Liver (tissue), 9 donors: ENCODE data around the gene PDE4D. TPM values are rescaled to one million over a fixed set of nuclear protein-coding genes. Genes with fewer than 3 reads are reported as not detected.

Experiments
- DNase-seq: peaks from one replicate; pipeline ENCODE4 v3.0.0-alpha.2; 2017; ENCODE audit warnings: low spot score
- H3K27ac ChIP-seq, 2 donors: one replicate each; pipeline ENCODE4 v1.7.0; 2013; ENCODE audit warnings: inconsistent platforms in 2 of 2, low read length in 2 of 2, control low read depth in 1 of 2, low read depth in 1 of 2, mild to moderate bottlenecking in 1 of 2
- H3K27me3 ChIP-seq, 4 donors: one replicate each; pipeline versions ENCODE4 v1.6.1 to v1.7.0; 2013; ENCODE audit warnings: low read length in 3 of 4, inconsistent platforms in 1 of 4, mild to moderate bottlenecking in 1 of 4, moderate library complexity in 1 of 4; ENCODE audit not compliant: control insufficient read depth in 4 of 4, insufficient read depth in 4 of 4
- H3K36me3 ChIP-seq, 4 donors: one replicate each; pipeline versions ENCODE4 v1.6.1 to v1.7.0; 2013; ENCODE audit warnings: low read length in 3 of 4, mild to moderate bottlenecking in 3 of 4, low read depth in 1 of 4, moderate library complexity in 1 of 4; ENCODE audit not compliant: control insufficient read depth in 4 of 4, insufficient read depth in 3 of 4
- H3K4me1 ChIP-seq, 4 donors: one replicate each; pipeline versions ENCODE4 v1.6.1 to v1.7.0; 2013; ENCODE audit warnings: low read length in 3 of 4, mild to moderate bottlenecking in 3 of 4, moderate library complexity in 1 of 4; ENCODE audit not compliant: control insufficient read depth in 4 of 4, insufficient read depth in 4 of 4
- H3K4me3 ChIP-seq, 3 donors: one replicate each; pipeline versions ENCODE4 v1.6.1 to v1.7.0; 2013; ENCODE audit warnings: low read length in 3 of 3, control low read depth in 1 of 3, low read depth in 1 of 3, mild to moderate bottlenecking in 1 of 3
- H3K9ac ChIP-seq, 2 donors: one replicate each; pipeline ENCODE4 v1.7.0; 2013; ENCODE audit warnings: low read length in 2 of 2, mild to moderate bottlenecking in 2 of 2, moderate library complexity in 2 of 2, control low read depth in 1 of 2, low read depth in 1 of 2
- H3K9me3 ChIP-seq, 4 donors: one replicate each; pipeline versions ENCODE4 v1.6.1 to v1.7.0; 2013; ENCODE audit warnings: low read length in 3 of 4; ENCODE audit not compliant: control insufficient read depth in 4 of 4
- FOXA1 ChIP-seq: IDR thresholded peaks from 2 replicates; pipeline ENCODE4 v1.6.1; 2016; ENCODE audit warnings: antibody characterized with exemption
- FOXA2 ChIP-seq: IDR thresholded peaks from 2 replicates; pipeline ENCODE4 v1.6.1; 2016; ENCODE audit warnings: antibody characterized with exemption
- GABPA ChIP-seq, 2 donors: IDR thresholded peaks in 1 of 2; conservative IDR thresholded peaks in 1 of 2; 2 replicates each; pipeline ENCODE4 v1.6.1; 2016; ENCODE audit warnings: antibody characterized with exemption in 2 of 2, mild to moderate bottlenecking in 1 of 2, moderate library complexity in 1 of 2
- HNF4A ChIP-seq, 2 donors: conservative IDR thresholded peaks; 2 replicates each; pipeline ENCODE4 v1.6.1; 2016; ENCODE audit warnings: antibody characterized with exemption in 2 of 2, mild to moderate bottlenecking in 2 of 2
- JUND ChIP-seq, 2 donors: IDR thresholded peaks; 2 replicates each; pipeline ENCODE4 v1.6.1; 2016; ENCODE audit warnings: antibody characterized with exemption in 2 of 2
- NR2F2 ChIP-seq: IDR thresholded peaks from 2 replicates; pipeline ENCODE4 v1.6.1; 2016; ENCODE audit warnings: antibody characterized with exemption
- RAD21 ChIP-seq, 2 donors: IDR thresholded peaks; 2 replicates each; pipeline ENCODE4 v1.6.1; 2016; ENCODE audit warnings: antibody characterized with exemption in 2 of 2, mild to moderate bottlenecking in 2 of 2
- REST ChIP-seq: IDR thresholded peaks from 2 replicates; pipeline ENCODE4 v1.6.1; 2016; ENCODE audit warnings: antibody characterized with exemption, mild to moderate bottlenecking
- SP1 ChIP-seq: IDR thresholded peaks from 2 replicates; pipeline ENCODE4 v1.6.1; 2018; ENCODE audit warnings: antibody characterized with exemption, mild to moderate bottlenecking
- TAF1 ChIP-seq: conservative IDR thresholded peaks from 2 replicates; pipeline ENCODE4 v1.6.1; 2016; ENCODE audit warnings: antibody characterized with exemption, mild to moderate bottlenecking
- YY1 ChIP-seq: IDR thresholded peaks from 2 replicates; pipeline ENCODE4 v1.6.1; 2016; ENCODE audit warnings: antibody characterized with exemption, mild to moderate bottlenecking
- WGBS: extraction: QIAGEN DNeasy Blood & Tissue Kit; methylation state at CpG from one replicate; pipeline ENCODE4 v1.1.7; 2013; 5-methylcytosine and 5-hydroxymethylcytosine counted together
- polyA plus RNA-seq, 2 donors: library from polyadenylated mRNA; stranded (reverse) in 1 of 2; unstranded in 1 of 2; fragments of 200-250 nt in 1 of 2; fragments of >200 nt in 1 of 2; fragmentation: Nextera tagmentation in 1 of 2; extraction: Ambion mirVana in 1 of 2; gene quantifications; one replicate each; pipeline versions ENCODE4 v1.2.1 to v1.2.3, GENCODE V29; 2013 to 2015
- total RNA-seq, 2 donors: library from RNA; depleted of rRNA; stranded (reverse); fragments of >200 nt; gene quantifications; one replicate each; pipeline ENCODE4 v1.2.3, GENCODE V29; 2014
- TF ChIP-seq, protein P1 (sequence below): fragments of 150-350 bp; IDR thresholded peaks from 2 replicates; pipeline ENCODE4 v1.5.1; 2017; ENCODE audit warnings: improper control_type of control experiment, low read depth, low read length; ENCODE audit not compliant: missing input control
- TF ChIP-seq, protein P2 (sequence below): IDR thresholded peaks from 2 replicates; pipeline ENCODE4 v1.6.1; 2016; ENCODE audit warnings: antibody characterized with exemption
- donor health status: healthy.
- donor health status: healthy.
- donor health status: healthy.
- donor health status: healthy.
- donor health status: healthy.

The PDE4D gene
- total and polyA plus RNA-seq, 4 donors: 0.67 to 11.9 (median 6.5) TPM

GRCh38 chr5:59807806-59808205, 85.7 kb downstream of the PDE4D start:
- H3K9me3 ChIP-seq: no peaks in the 10 kb centered on the region
- no peak overlapping the region for H3K4me3 ChIP-seq
- H3K27ac ChIP-seq: no peak overlapping the region
- H3K4me1 ChIP-seq: peaks cover 0 to 3% (median 2%) of the 10 kb centered on the region in 4 donors
- DNase-seq: no peak
- no peak overlapping the region for H3K9ac ChIP-seq
- H3K27me3 ChIP-seq: no peaks in the 10 kb centered on the region
- H3K36me3 ChIP-seq: no peaks in the 10 kb centered on the region
- TF ChIP-seq YY1 (no peak), HNF4A (conservative IDR thresholded peaks at IDR 0.05) (no peak), JUND (IDR thresholded peaks at IDR 0.05) (no peak), GABPA (IDR thresholded peaks at IDR 0.05 in 1 of 2, conservative IDR thresholded peaks at IDR 0.05 in 1 of 2) (no peak), REST (no peak), FOXA1 (no peak), TAF1 (no peak), FOXA2 (no peak), SP1 (no peak)
- TF ChIP-seq, protein P1, sequence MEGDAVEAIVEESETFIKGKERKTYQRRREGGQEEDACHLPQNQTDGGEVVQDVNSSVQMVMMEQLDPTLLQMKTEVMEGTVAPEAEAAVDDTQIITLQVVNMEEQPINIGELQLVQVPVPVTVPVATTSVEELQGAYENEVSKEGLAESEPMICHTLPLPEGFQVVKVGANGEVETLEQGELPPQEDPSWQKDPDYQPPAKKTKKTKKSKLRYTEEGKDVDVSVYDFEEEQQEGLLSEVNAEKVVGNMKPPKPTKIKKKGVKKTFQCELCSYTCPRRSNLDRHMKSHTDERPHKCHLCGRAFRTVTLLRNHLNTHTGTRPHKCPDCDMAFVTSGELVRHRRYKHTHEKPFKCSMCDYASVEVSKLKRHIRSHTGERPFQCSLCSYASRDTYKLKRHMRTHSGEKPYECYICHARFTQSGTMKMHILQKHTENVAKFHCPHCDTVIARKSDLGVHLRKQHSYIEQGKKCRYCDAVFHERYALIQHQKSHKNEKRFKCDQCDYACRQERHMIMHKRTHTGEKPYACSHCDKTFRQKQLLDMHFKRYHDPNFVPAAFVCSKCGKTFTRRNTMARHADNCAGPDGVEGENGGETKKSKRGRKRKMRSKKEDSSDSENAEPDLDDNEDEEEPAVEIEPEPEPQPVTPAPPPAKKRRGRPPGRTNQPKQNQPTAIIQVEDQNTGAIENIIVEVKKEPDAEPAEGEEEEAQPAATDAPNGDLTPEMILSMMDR: no peak
- WGBS: 91% methylated on average over 3 of the region's 3 CpGs

DNA sequence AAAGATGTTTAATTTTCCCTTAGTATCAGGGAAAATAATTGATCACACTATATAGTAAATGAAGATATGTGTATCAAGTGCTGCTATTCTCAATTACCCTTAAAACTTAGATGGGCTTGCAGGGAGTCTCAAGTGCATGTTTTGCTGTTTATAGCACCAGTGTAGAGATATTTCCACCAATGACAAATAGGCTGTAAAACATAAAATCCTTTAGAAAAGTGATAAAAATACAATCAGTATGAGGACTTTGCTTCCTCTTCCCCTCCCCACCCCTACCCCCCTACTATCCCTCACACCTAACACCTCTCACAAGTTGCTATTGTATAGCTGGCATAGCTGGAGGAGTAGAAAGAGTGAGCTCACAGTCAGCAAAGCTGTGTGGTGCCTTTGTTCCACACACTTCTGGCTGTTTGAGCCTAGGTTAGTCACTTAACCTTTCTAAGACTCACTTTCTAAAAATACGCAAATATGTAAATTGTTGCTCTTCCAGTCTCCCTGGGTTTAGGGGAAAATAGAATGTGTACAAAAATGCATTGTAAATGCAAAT, 93.1 kb downstream of the PDE4D start:
- DNase-seq: no peak
- Histone ChIP-seq H3K9ac (no peak overlapping the region), H3K9me3 (no peaks in the 10 kb centered on the region), H3K36me3 (no peaks in the 10 kb centered on the region), H3K27ac (no peak overlapping the region), H3K4me1 (no peaks in the 10 kb centered on the region), H3K27me3 (no peaks in the 10 kb centered on the region), H3K4me3 (no peak overlapping the region)
- TF ChIP-seq FOXA1 (no peak), HNF4A (conservative IDR thresholded peaks at IDR 0.05) (no peak)
- 82% methylated on average over 1 of the region's 1 CpG for WGBS

- TF ChIP-seq, protein P1: peak; percentile 85
- TF ChIP-seq NR2F2: no peak
- TF ChIP-seq, protein P2, sequence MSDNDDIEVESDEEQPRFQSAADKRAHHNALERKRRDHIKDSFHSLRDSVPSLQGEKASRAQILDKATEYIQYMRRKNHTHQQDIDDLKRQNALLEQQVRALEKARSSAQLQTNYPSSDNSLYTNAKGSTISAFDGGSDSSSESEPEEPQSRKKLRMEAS: peak; percentile 35
- peak; percentile 91 to 96 for TF ChIP-seq RAD21 (IDR thresholded peaks at IDR 0.05)
- no peaks in the 10 kb centered on the region for H3K27me3 ChIP-seq
- H3K9ac ChIP-seq: peak overlapping the region in 1 of 2 donors; percentile 26
- no peaks in the 10 kb centered on the region for H3K4me1 ChIP-seq
- peak overlapping the region; percentile 6 to 55 for H3K27ac ChIP-seq
- WGBS: 24% methylated on average over 6 of the region's 6 CpGs
- H3K9me3 ChIP-seq: no peaks in the 10 kb centered on the region
- H3K36me3 ChIP-seq: no peaks in the 10 kb centered on the region
- DNase-seq: no peak
- H3K4me3 ChIP-seq: no peak overlapping the region
Observed at GRCh38 chr5:59799668-59800346, 93.7 kb downstream of the PDE4D start.
